Endothelial cell (in vitro differentiated cells): Measurements from ENCODE around the gene STAG1. TPM values are rescaled to one million over a fixed set of nuclear protein-coding genes. Genes with fewer than 3 reads are reported as not detected.

ENCODE experiments used
- DNase-seq: peaks from one replicate; pipeline ENCODE4 v3.0.0; 2021; ENCODE audit warnings: low spot score
- H3K27ac Mint-ChIP-seq: one replicate; pipeline ENCODE4 v1.8.0; 2021; ENCODE audit warnings: mixed read lengths, inconsistent platforms; ENCODE audit not compliant: unreplicated experiment
- H3K27me3 Mint-ChIP-seq: one replicate; pipeline ENCODE4 v1.8.0; 2021; ENCODE audit warnings: mild to moderate bottlenecking, moderate library complexity, mixed read lengths, inconsistent platforms; ENCODE audit not compliant: unreplicated experiment
- H3K36me3 Mint-ChIP-seq: one replicate; pipeline ENCODE4 v1.8.0; 2021; ENCODE audit warnings: mild to moderate bottlenecking, low read depth, mixed read lengths, inconsistent platforms; ENCODE audit not compliant: unreplicated experiment
- H3K4me1 Mint-ChIP-seq: one replicate; pipeline ENCODE4 v1.8.0; 2021; ENCODE audit warnings: mild to moderate bottlenecking, mixed read lengths, inconsistent platforms; ENCODE audit not compliant: unreplicated experiment
- H3K4me3 Mint-ChIP-seq: one replicate; pipeline ENCODE4 v1.8.0; 2021; ENCODE audit warnings: mild to moderate bottlenecking, mixed read lengths, inconsistent platforms; ENCODE audit not compliant: unreplicated experiment
- H3K9me3 Mint-ChIP-seq: one replicate; pipeline ENCODE4 v1.8.0; 2021; ENCODE audit warnings: mixed read lengths, inconsistent platforms; ENCODE audit not compliant: unreplicated experiment
- CTCF ChIP-seq: fragments of 200-600 bp; sonication (generic); IDR thresholded peaks from one replicate; pipeline ENCODE4 v1.5.0; 2021; ENCODE audit warnings: antibody characterized with exemption; ENCODE audit not compliant: unreplicated experiment
- total RNA-seq: library from RNA; stranded (reverse); fragmentation: NEBNext Ultra II Directional; extraction: Animal tissue kit (Norgen Biotek cat#: 25700); gene quantifications from one replicate; pipeline ENCODE4 v1.2.1, GENCODE V29; 2021; ENCODE audit not compliant: unreplicated experiment

The STAG1 gene
- total RNA-seq, 1 donor from 2014 or later = 30.0 TPM

DNA sequence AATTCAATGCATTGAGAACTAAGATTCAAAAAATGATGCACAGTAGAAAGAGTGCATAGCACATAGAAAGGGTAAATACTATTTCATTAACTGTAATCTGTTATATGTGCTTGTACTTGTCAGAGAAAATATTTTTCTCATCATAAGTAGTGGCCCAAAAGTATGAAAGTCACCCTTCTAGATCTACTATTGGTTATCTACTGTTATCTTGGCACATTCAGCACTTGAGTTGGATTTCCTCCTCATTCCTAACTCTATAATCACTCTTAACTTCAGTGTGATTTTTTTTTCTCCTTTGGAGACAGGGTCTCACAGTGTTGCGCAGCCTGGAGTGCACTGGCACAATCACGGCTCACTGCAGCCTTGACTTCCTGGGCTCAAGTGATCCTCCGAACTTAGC, 307.6 kb downstream of the STAG1 start:
- no peaks in the 10 kb centered on the region for H3K27me3 Mint-ChIP-seq
- peaks cover 11% of the 10 kb centered on the region for H3K36me3 Mint-ChIP-seq
- H3K9me3 Mint-ChIP-seq = no peaks in the 10 kb centered on the region
- TF ChIP-seq CTCF = no peak
- no peaks in the 10 kb centered on the region for H3K4me1 Mint-ChIP-seq
- DNase-seq = no peak
- H3K27ac Mint-ChIP-seq = no peak overlapping the region
- H3K4me3 Mint-ChIP-seq = no peak overlapping the region

GRCh38 chr3:136437043-136437442, 315.1 kb downstream of the STAG1 start:
- no peak for TF ChIP-seq CTCF
- Mint-ChIP-seq H3K36me3 (peaks cover 11% of the 10 kb centered on the region), H3K4me3 (no peak overlapping the region), H3K27ac (no peak overlapping the region), H3K4me1 (no peaks in the 10 kb centered on the region), H3K27me3 (no peaks in the 10 kb centered on the region), H3K9me3 (no peaks in the 10 kb centered on the region)
- DNase-seq = no peak

- no peaks in the 10 kb centered on the region for H3K9me3 Mint-ChIP-seq
- no peak overlapping the region for H3K4me3 Mint-ChIP-seq
- no peak for DNase-seq
- peaks cover 5% of the 10 kb centered on the region for H3K36me3 Mint-ChIP-seq
- no peak for TF ChIP-seq CTCF
- H3K27me3 Mint-ChIP-seq = no peaks in the 10 kb centered on the region
- H3K27ac Mint-ChIP-seq = no peak overlapping the region
- H3K4me1 Mint-ChIP-seq = no peaks in the 10 kb centered on the region
These were observed 317.7 kb downstream of the STAG1 start for GRCh38 chr3:136434429-136434828.

GRCh38 chr3:136432685-136433084, 319.5 kb downstream of the STAG1 start:
- no peak for DNase-seq
- Mint-ChIP-seq H3K27ac (no peak overlapping the region), H3K9me3 (no peaks in the 10 kb centered on the region), H3K4me1 (no peaks in the 10 kb centered on the region), H3K27me3 (no peaks in the 10 kb centered on the region), H3K36me3 (peaks cover 7% of the 10 kb centered on the region), H3K4me3 (no peak overlapping the region)
- no peak for TF ChIP-seq CTCF

GRCh38 chr3:136428167-136428566, 324.0 kb downstream of the STAG1 start:
- H3K27ac Mint-ChIP-seq = no peak overlapping the region
- H3K9me3 Mint-ChIP-seq = no peaks in the 10 kb centered on the region
- H3K4me3 Mint-ChIP-seq = no peak overlapping the region
- no peak for DNase-seq
- no peaks in the 10 kb centered on the region for H3K4me1 Mint-ChIP-seq
- H3K36me3 Mint-ChIP-seq = peaks cover 7% of the 10 kb centered on the region
- TF ChIP-seq CTCF = no peak
- H3K27me3 Mint-ChIP-seq = no peaks in the 10 kb centered on the region
